NCI-H2081 treated with DMSO at 0.1 percent for 48 hours (cell line): Measurements from ENCODE around the gene EVX2.

Experiments
- DNase-seq: peaks from one replicate; lab custom pipeline; 2025; lab: John Stamatoyannopoulos, UW

EVX2 gene

GRCh38 chr2:176122052-176122682 is 38.4 kb upstream of the EVX2 start:
- DNase-seq: no peak

- no peak for DNase-seq
Observed at GRCh38 chr2:176121190-176122051, 37.7 kb upstream of the EVX2 start.

- no peak for DNase-seq
Observed at GRCh38 chr2:176120364-176121189, 36.8 kb upstream of the EVX2 start.

- no peak for DNase-seq
Observed at GRCh38 chr2:176118601-176119339, 35.0 kb upstream of the EVX2 start.

GRCh38 chr2:176117823-176118371 is 34.1 kb upstream of the EVX2 start:
- no peak for DNase-seq

GRCh38 chr2:176117162-176117822 is 33.5 kb upstream of the EVX2 start:
- DNase-seq: no peak

DNA sequence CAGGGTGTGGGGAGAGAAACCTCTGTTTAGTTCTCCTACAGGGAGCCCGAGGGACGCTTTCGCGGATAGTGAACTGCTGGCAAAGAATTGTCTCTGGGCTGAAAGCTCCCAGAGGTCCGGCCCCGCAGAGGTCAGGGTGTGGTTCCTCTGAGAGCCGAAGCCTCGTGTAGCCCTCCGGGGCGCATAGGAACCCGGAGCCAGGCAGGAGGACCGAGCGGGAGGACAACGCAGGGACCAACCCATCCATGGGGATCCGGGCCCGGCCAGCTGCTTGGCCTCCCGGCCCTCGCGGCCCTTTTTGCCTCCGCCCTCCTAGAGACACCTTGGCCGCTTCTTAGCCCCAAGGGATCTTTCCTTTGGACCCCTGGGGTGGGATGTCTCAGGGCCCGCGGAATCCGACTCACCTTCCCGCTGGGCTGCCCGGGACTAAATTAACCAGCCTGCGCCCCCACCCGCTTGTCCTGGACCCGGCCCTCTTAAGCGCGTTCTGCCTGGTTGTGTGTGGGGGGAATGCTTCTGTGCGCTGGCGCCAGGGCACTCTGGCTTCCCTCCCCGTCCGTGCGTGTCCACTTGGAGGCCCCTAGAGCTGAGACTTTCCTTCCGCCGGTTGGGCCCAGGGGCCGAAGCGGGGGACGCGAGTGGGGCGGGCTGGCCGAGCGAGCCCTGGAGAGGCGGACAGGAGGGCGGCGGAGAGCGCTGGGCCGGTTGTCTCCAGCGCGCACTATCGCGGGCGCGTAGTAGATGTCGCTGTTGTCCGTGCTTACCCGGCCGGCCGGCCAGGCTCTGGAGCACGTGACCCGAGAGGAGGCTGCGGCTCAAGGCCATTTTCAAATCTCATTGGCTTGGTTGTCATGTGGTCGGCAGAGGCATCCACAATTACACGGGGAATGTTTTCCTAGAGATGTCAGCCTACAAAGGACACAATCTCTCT is 32.4 kb upstream of the EVX2 start, which contains the start of gene HOXD10:
TSS of gene HOXD10 (plus strand) at position 896 of the 931 bp plus-strand sequence. CDS start 56 bp downstream, outside the sequence.
- no peak for DNase-seq

- DNase-seq: no peak
Observed at GRCh38 chr2:176114930-176115625, 31.3 kb upstream of the EVX2 start.

GRCh38 chr2:176114120-176114929 is 30.6 kb upstream of the EVX2 start:
- peak; percentile 77 for DNase-seq

- DNase-seq: no peak
Observed at GRCh38 chr2:176112375-176113302, 28.9 kb upstream of the EVX2 start.

- DNase-seq: no peak
Observed at GRCh38 chr2:176111846-176112374, 28.1 kb upstream of the EVX2 start.

GRCh38 chr2:176111309-176111663 is 27.5 kb upstream of the EVX2 start:
- DNase-seq: peak; percentile 55

DNA sequence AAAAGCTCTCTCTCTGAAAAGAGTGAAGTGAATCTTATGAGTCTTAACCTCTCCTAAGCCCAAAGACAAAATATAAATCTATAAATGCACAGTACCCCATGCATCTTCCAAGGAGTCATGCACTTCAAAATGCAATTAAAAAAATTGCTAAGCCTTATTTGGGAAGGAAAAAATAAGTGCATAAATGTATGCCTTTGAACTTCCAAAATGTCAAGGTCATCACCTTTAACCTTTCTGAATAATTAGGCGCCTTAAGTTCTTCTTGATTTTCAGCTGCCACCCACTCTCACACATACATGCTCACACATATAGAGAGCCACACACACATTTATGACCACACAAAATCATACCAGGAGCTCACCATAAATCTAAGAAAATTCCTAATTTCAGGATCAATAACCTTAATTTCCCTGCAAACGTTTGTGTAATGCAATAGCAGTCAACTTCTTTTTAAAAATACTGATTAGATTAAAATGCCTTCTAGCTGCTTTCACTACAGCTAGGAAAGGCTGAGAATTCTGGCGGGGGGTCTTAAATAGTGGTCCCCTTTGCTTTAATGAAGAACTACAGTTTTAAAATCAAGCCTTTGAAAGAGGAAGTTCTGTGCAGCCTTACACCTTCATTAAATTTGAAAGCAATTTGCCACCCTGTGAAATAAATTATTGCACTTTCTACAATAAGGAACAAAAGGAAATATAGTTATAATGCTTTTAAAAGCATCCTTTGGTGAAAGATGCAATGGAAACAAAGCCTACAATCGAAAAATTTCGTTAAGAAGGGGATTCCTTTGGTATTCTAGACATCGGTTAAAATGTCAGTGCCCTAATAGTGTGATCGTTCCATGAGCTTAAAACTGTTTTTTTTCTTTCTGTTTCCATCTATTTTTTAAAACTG is 26.9 kb upstream of the EVX2 start:
- DNase-seq: no peak

DNA sequence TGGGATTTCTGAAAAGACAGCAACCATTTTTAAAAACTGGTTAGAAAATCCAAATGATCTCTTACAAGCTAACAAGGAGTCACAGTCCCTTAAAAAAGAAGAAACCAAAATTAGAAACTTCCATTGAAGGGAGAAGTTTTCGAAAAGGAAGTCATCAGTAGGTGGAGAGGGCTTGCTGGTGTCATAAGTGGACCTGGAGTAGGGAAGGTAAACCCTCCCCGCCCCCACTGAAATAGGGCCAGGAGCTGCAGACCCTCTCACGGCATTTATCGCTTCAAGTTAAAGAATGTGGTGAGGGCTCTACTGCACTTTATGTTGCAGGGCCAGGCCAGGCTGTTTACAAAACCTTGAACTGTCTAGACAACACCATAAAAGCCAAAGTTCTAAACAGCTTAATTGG is 26.2 kb upstream of the EVX2 start:
- no peak for DNase-seq

DNA sequence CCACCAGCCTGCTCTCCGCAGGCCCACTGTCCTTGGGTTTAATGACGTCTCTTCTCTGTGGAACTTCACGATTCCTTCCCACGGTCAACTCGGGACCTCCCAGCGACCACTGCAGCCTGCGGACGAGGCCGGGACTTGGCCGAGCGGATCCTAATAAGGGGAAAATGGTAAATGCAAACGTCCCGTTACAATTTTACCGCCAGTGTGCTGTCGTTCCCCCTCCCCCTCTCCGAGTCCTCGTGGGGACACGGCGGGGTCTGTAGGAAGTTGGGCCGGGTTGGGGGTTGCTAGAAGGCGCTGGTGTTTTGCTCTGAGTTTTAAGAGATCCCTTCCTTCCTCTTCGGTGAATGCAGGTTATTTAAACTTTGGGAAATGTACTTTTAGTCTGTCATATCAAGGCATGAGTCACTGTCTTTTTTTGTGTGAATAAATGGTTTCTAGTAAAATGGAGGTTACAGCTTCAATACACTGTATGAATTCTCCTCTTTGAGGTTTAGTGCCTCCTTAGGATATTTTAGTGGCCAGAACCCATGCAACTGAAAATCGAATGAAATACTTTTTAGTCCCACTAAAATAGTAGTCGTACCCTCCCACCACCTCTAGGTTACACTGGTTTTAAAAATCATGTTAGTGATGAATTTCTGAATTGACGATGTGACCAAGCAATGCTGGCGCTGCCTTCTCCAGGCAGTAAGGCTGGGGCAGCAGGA is 25.6 kb upstream of the EVX2 start:
- DNase-seq: no peak
